ENCODE data around the gene RBBP8NL.

RBBP8NL gene

GRCh38 chr20:62422636-62423325 is 4.6 kb downstream of the RBBP8NL start:
- ATAC-seq, result no peak
- TF ChIP-seq CREB5 (CRISPR knock-in tag; IDR thresholded peaks at IDR 0.05; ENCODE audit: low read depth), result no peak
- TF ChIP-seq ZNF8 (CRISPR knock-in tag; IDR thresholded peaks at IDR 0.05), result no peak
- TF ChIP-seq ZNF70 (CRISPR knock-in tag; IDR thresholded peaks at IDR 0.05), result no peak
- no peak for TF ChIP-seq OSR1 (CRISPR knock-in tag; IDR thresholded peaks at IDR 0.05)
- TF ChIP-seq POU6F1 (CRISPR knock-in tag; IDR thresholded peaks at IDR 0.05; ENCODE audit: borderline replicate concordance, low read depth), result no peak
- TF ChIP-seq TOX (CRISPR knock-in tag; IDR thresholded peaks at IDR 0.05; ENCODE audit: borderline replicate concordance), result no peak
- TF ChIP-seq GLIS3 (CRISPR knock-in tag; IDR thresholded peaks at IDR 0.05), result no peak
- TF ChIP-seq TCF4 (CRISPR knock-in tag; IDR thresholded peaks at IDR 0.05; ENCODE audit: borderline replicate concordance), result no peak
- no peak for TF ChIP-seq ZNF565 (CRISPR knock-in tag; conservative IDR thresholded peaks at IDR 0.05; ENCODE audit: low read depth)
- no peak for TF ChIP-seq PPARA (CRISPR knock-in tag; IDR thresholded peaks at IDR 0.05; ENCODE audit: borderline replicate concordance)

- no peak for ATAC-seq
- TF ChIP-seq ZC3H10 (CRISPR knock-in tag; IDR thresholded peaks at IDR 0.05) (no peak), BACH2 (CRISPR knock-in tag; IDR thresholded peaks at IDR 0.05; ENCODE audit: borderline replicate concordance) (no peak), TOX (CRISPR knock-in tag; IDR thresholded peaks at IDR 0.05; ENCODE audit: borderline replicate concordance) (no peak)
Measured at GRCh38 chr20:62421716-62421990, 5.7 kb downstream of the RBBP8NL start.

GRCh38 chr20:62420846-62421715 is 6.3 kb downstream of the RBBP8NL start:
- no peak for ATAC-seq
- TF ChIP-seq ZFP30 (CRISPR knock-in tag; IDR thresholded peaks at IDR 0.05) (no peak), TCF4 (CRISPR knock-in tag; IDR thresholded peaks at IDR 0.05; ENCODE audit: borderline replicate concordance) (no peak), CSDC2 (CRISPR knock-in tag; IDR thresholded peaks at IDR 0.05) (no peak), ZNF8 (CRISPR knock-in tag; IDR thresholded peaks at IDR 0.05) (no peak), TSHZ2 (CRISPR knock-in tag; IDR thresholded peaks at IDR 0.05) (no peak), ESRRG (CRISPR knock-in tag; IDR thresholded peaks at IDR 0.05) (no peak)

- no peak for TF ChIP-seq ESRRG (CRISPR knock-in tag; IDR thresholded peaks at IDR 0.05)
- TF ChIP-seq CREB5 (CRISPR knock-in tag; IDR thresholded peaks at IDR 0.05; ENCODE audit: low read depth), result no peak
- TF ChIP-seq OSR1 (CRISPR knock-in tag; IDR thresholded peaks at IDR 0.05), result no peak
- TF ChIP-seq ISL1 (CRISPR knock-in tag; IDR thresholded peaks at IDR 0.05), result no peak
- TF ChIP-seq BACH2 (CRISPR knock-in tag; IDR thresholded peaks at IDR 0.05; ENCODE audit: borderline replicate concordance), result no peak
- TF ChIP-seq GLIS3 (CRISPR knock-in tag; IDR thresholded peaks at IDR 0.05), result no peak
- TF ChIP-seq PATZ1 (CRISPR knock-in tag; IDR thresholded peaks at IDR 0.05; ENCODE audit: borderline replicate concordance), result no peak
- no peak for ATAC-seq
Measured at GRCh38 chr20:62419759-62420158, 7.6 kb downstream of the RBBP8NL start.

Measured in SK-N-SH treated with all-trans-retinoic acid at 6 μM for 48 hours (cell line).